D721Med (cell line): ENCODE data around the gene MOB1A.
A peak's percentile ranks its signal among the peaks of the same experiment; 100 is the strongest.
"Not testable (repeated sequence)": the region's sequence is repeated elsewhere in the genome, so short reads cannot be mapped to it uniquely, and the experiment has no call there.

Experiments
- DNase-seq: peaks from one replicate; pipeline ENCODE4 v3.0.0; 2011; ENCODE audit warnings: low spot score; ENCODE audit not compliant: insufficient read length
- FAIRE-seq: peaks from 2 replicates; lab custom pipeline; 2011; peaks lifted over from hg19 to GRCh38; lab: Jason Lieb, UNC
- CTCF ChIP-seq: IDR thresholded peaks from 2 replicates; pipeline ENCODE4 v1.5.1; 2012; ENCODE audit warnings: mild to moderate bottlenecking, control low read depth; ENCODE audit not compliant: insufficient read depth; ENCODE audit errors: missing control alignments

The MOB1A gene

GRCh38 chr2:74188018-74188601 lies 9.4 kb upstream of the MOB1A start:
- FAIRE-seq (no peak), DNase-seq (no peak)
- TF ChIP-seq CTCF, result no peak

GRCh38 chr2:74186706-74187105 lies 8.0 kb upstream of the MOB1A start:
- DNase-seq, FAIRE-seq: not testable (repeated sequence)

- TF ChIP-seq CTCF, result no peak
- no peak for DNase-seq
- FAIRE-seq, result no peak
Observed at GRCh38 chr2:74186038-74186437, 7.4 kb upstream of the MOB1A start.

GRCh38 chr2:74183878-74184277 lies 5.2 kb upstream of the MOB1A start:
- FAIRE-seq (no peak), DNase-seq (no peak)
- no peak for TF ChIP-seq CTCF

GRCh38 chr2:74181739-74182138 lies 3.1 kb upstream of the MOB1A start:
- DNase-seq, result no peak
- peak; percentile 82 for FAIRE-seq
- no peak for TF ChIP-seq CTCF

GRCh38 chr2:74179063-74179865 lies 585 bp upstream of the MOB1A start:
- no peak for FAIRE-seq
- TF ChIP-seq CTCF, result no peak
- DNase-seq, result no peak

- DNase-seq (no peak), FAIRE-seq (no peak)
- no peak for TF ChIP-seq CTCF
Observed at GRCh38 chr2:74177696-74178095, 983 bp downstream of the MOB1A start.
